HT-29 (cell line): ENCODE measurements around the gene ODAD4. TPM values are rescaled to one million over a fixed set of nuclear protein-coding genes. Genes with fewer than 3 reads are reported as not detected.
A peak's percentile ranks its signal among the peaks of the same experiment; 100 is the strongest.
"Not testable (repeated sequence)": the region's sequence is repeated elsewhere in the genome, so short reads cannot be mapped to it uniquely, and the experiment has no call there.

ENCODE experiments used
- DNase-seq: peaks from one replicate; pipeline ENCODE4 v3.0.0-alpha.2; 2015; ENCODE audit warnings: low spot score
- total RNA-seq: library from RNA; depleted of rRNA; stranded (reverse); fragments of >200 nt; shearing (Covaris generic); gene quantifications from 2 replicates; pipeline ENCODE4 v1.2.3, GENCODE V29; 2014; rRNA removed

ODAD4 gene
- total RNA-seq, 1 experiment from 2014 or later, result 0.64 TPM

DNA sequence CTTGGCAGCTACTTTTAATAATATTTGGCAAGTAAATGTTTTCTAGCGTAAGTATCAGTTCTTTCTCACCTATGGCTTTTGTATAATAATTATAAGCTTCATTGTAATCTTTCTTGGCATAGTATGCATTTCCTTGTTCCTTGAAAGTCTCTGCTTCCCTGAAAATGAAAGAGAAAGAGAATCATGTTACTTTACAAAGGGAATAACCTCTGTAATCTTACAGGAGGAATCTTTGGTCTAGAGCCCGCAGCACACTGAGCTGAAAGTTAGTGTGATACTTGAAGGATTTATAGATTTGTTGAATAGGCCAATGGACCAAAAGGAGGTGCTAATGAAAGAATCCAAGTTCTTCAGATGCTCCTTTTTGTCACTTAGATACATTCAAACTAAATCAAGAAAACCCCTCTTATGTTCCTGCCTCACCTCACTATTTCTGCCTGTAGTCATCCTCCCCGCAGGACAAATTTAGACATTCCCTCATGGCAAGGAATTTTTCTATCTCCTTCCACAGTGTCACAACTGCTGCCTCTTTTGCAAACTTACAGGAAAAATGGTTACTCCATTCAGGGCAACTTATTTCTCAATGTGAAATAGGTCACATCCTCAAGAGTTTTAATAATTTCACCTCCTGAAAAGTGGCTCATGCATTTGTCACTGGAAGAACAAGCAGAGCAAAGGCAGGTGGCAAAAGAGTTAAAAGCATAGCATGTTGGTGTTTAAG lies 70.2 kb downstream of the ODAD4 start:
- DNase-seq, result no peak

DNA sequence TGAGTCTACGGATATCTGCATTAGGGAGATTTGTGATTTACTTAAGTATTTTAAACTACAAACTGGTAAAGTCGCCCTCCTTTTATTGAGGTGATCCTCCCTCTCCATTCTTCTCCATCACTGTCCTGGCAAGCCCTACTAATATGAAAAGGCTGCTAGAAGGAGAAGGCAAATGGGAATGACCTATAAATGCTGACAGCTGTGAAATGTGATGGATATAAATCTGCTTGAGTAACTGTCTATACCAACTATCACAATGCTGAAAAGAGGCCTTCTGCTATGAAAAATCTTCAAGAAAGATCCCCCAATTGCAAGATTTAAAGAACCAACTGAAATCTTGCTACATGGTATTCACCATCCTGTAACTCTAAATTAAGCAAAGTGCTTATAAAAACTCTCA lies 71.3 kb downstream of the ODAD4 start:
- no peak for DNase-seq

DNA sequence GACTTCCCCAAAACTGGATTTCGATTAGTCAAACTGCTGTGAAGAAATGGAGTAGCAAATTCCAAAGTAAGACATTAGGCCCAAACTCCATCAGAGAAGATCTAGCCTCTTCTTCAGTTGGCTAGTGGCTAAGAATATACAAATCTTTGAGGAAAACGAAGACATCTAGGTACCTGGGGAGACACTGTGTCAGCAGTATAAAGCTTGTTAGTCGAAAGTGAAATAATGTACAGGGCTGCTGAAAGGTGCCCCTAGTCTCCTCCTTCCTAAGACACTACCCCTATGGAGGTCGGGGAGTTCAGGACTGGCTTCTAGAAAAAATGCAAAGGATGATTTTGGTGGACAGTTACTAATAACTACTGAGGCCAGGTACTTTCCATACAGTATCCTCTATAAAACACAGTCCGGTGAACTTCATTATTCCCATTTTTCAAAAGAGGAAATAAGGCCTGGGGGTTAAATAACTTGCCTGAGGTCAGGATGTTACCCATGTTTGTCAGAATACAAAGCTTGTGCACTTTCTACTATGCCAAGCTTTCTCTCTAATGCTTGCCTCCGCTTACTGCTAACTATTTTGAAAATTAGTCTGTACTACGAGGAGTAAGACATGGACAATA lies 71.9 kb downstream of the ODAD4 start:
- no peak for DNase-seq

DNA sequence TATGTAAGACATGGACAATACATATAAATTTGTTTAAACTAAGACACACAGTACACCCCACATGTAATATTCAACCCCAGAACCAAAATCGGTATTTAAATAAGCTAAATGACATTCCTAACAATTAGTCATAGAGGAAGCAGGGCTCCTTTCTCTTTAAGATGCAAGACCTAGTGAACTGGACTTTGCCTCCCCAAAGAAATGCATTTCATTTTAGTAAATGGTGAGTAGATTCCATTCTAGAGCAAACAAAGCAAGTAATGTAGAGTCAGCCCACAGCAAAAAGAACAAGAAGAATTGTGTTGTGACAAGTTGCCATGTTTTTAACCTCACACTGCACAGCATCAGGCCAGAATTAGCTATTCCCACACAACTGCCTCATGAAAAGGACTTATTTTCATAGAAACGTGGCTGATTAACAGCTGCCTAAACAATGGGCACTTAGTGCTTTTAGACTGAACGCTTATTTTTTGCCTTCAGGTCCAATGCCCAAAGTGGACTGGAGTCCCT lies 72.4 kb downstream of the ODAD4 start:
- peak; percentile 50 for DNase-seq

DNA sequence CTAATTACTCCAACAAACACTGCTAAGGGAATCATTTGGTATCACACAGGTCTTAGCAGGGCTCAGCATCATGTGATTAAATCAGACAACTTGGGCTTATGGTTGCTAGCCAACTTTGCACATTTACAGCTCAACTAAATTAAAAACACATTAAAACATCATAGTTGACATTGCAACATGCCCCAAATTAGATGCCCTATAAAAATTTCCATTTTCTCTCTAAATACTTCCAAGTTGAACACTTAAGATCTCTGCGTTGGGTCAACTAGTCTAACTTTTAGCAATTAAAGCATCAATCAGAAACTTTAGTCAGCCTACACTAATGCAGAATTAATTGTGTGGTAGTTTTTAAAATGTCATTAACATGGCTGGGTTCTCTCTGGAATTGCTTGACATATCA lies 74.7 kb downstream of the ODAD4 start:
- no peak for DNase-seq

DNA sequence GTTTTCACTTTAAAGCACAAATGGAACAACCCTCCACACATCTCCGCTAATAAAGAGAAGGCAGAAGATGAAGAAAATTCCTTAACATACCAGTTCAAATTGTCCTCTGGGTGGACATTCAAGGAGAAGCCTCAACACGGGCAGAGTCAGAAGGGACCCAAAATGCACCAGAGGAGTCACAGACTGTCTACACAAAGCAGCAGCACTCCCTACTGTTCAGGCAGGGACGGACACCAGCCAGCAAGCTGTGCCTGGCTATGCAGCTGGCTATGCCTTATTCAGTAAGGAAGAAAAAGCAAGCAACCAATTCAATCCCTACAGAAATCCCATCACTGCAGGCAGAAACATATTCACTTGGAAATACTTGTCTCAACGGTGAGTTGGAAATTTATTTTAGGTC lies 78.8 kb downstream of the ODAD4 start:
- no peak for DNase-seq

DNA sequence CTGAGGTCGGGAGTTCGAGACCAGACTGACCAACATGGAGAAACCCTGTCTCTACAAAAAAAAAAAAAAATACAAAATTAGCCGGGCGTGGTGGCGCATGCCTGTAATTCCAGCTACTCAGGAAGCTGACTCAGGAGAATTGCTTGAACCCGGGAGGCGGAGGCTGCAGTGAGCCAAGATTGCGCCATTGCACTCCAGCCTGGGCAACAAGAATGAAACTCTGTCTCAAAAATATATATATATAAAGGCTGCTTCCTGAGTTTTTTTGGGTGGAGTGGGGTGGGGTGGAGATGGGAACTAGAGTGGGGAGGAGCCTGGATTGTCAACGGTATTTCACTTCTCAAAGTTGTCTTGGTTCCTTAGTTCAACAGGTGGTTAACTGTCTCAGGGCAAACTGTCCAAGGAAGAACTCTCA lies 79.9 kb downstream of the ODAD4 start:
- not testable (repeated sequence) for DNase-seq

DNA sequence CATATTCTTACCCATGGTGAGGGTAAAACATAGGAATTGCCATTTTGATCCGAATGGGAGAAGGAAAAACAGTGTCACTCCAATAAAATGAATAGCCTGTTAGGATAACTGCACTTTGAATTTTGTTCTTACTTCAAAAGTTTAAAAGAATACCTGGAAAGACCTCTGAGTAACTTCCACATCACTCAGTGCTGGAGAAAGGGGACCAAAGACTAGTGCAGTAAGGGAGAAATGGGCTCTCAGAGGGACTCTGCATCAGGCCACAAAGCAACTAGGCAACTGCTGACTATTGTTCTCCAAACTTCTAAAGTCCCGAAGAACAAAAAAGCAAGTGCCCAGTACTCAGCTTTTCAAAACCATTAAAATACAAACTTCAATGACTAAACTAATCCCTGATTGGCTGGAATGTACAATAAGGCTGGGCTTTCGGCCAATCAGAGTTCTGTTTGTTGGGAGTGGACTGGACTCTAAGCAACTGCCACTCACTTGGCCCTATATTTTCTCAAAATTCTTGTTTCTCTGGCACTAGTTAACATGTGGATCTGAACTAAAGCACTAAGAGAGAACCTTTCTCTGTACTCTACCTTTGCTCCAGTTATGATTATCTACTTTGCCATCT lies 80.6 kb downstream of the ODAD4 start:
- peak; percentile 33 for DNase-seq

DNA sequence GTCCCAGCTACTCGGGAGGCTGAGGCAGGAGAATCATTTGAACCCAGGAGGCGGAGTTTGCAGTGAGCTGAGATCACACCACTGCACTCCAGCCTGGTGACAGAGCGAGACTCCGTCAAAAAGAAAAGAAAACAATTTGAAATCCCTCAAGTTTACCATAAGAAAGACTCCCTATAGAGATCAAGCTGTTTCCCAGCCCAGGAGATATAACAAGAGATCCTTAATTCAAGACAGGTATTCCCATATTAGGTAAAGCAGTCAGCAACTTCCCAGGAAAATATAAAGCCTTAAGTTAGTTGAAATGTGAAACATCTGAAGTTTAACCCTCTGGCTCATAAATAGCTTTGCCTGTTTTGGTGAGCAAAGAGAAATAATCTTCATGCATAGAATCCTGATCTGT lies 81.9 kb downstream of the ODAD4 start:
- not testable (repeated sequence) for DNase-seq

DNA sequence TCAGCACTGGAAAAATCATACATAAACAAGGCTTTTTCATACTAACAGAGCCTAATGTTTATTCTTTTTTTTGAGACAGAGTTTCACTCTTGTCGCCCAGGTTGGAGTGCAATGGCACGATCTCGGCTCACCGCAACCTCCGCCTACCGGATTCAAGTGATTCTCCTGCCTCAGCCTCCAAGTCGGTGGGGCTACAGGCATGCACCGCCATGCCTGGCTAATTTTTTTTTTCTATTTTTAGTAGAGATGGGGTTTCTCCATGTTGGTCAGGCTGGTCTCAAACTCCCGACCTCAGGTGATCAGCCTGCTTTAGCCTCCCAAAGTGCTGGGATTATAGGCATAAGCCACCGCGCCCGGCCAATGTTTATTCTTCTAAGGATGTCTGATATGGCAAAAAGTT lies 83.3 kb downstream of the ODAD4 start:
- not testable (repeated sequence) for DNase-seq

Other genes with a start within 250 kb of the ODAD4 start
- gene EIF1, start 241.7 kb upstream of the ODAD4 start, total RNA-seq, result 81.6 and 91.6 TPM in 2 replicates
- gene GAST, start 218.3 kb upstream of the ODAD4 start, total RNA-seq, result not detected in 2 replicates
- not detected in 2 replicates for gene HAP1, start 196.0 kb upstream of the ODAD4 start, total RNA-seq
- 477 and 498 TPM in 2 replicates for gene JUP, start 143.9 kb upstream of the ODAD4 start, total RNA-seq
- gene P3H4, start 118.7 kb upstream of the ODAD4 start, total RNA-seq, result 45.2 and 54.7 TPM in 2 replicates
- 52.4 and 68.0 TPM in 2 replicates for gene FKBP10, start 117.6 kb upstream of the ODAD4 start, total RNA-seq
- gene NT5C3B, start 94.4 kb upstream of the ODAD4 start, total RNA-seq, result 35.8 and 39.0 TPM in 2 replicates
- not detected in 2 replicates for gene KLHL10, start 92.8 kb upstream of the ODAD4 start, total RNA-seq
- gene KLHL11, start 65.2 kb upstream of the ODAD4 start, total RNA-seq, result 23.4 and 25.1 TPM in 2 replicates
- gene ACLY, start 11.7 kb upstream of the ODAD4 start, total RNA-seq, result 185 and 194 TPM in 2 replicates
- gene CNP, start 36.2 kb downstream of the ODAD4 start, total RNA-seq, result 73.2 and 88.3 TPM in 2 replicates
- gene DNAJC7, start 86.8 kb downstream of the ODAD4 start, total RNA-seq, result 49.1 and 52.8 TPM in 2 replicates
- gene NKIRAS2, start 89.5 kb downstream of the ODAD4 start, total RNA-seq, result 50.1 and 62.1 TPM in 2 replicates
- 3.6 and 3.7 TPM in 2 replicates for gene C17orf113, start 120.0 kb downstream of the ODAD4 start, total RNA-seq
- gene ZNF385C, start 167.9 kb downstream of the ODAD4 start, total RNA-seq, result 0.08 and 0.37 TPM in 2 replicates
- gene DHX58, start 182.1 kb downstream of the ODAD4 start, total RNA-seq, result 9.1 and 9.7 TPM in 2 replicates
- gene KAT2A, start 190.8 kb downstream of the ODAD4 start, total RNA-seq, result 49.6 and 51.9 TPM in 2 replicates
- gene HSPB9, start 192.2 kb downstream of the ODAD4 start, total RNA-seq, result not detected in 2 replicates
- 127 and 141 TPM in 2 replicates for gene RAB5C, start 224.4 kb downstream of the ODAD4 start, total RNA-seq